GM23338 (cell line): ENCODE measurements around the gene STX7. TPM values are rescaled to one million over a fixed set of nuclear protein-coding genes. Genes with fewer than 3 reads are reported as not detected.

Experiments used
- ATAC-seq: fragments of 200-7000 bp; cut with Tn5 transposase; 3 replicates; pipeline ENCODE4 v1.9.1; 2020
- DNase-seq: peaks from one replicate; pipeline ENCODE4 v3.0.0-alpha.2; 2015; ENCODE audit warnings: low spot score
- H2AFZ ChIP-seq: fragments of 200-600 bp; sonication (generic); 2 replicates; pipeline ENCODE4 v1.8.0; 2016; ENCODE audit warnings: antibody characterized with exemption, mild to moderate bottlenecking, moderate library complexity
- H3F3A ChIP-seq: fragments of 200-600 bp; sonication (generic); replicated peaks from 2 replicates; pipeline ENCODE4 v1.8.0; 2017; ENCODE audit warnings: antibody characterized with exemption, mixed run types, low read depth
- H3K27ac ChIP-seq: fragments of 200-600 bp; sonication (generic); 2 replicates; pipeline ENCODE4 v1.6.1; 2016; ENCODE audit warnings: low read depth
- H3K27me3 ChIP-seq: fragments of 200-600 bp; sonication (generic); 2 replicates; pipeline ENCODE4 v1.8.0; 2016; ENCODE audit warnings: mild to moderate bottlenecking, mixed run types, moderate library complexity; ENCODE audit not compliant: insufficient read depth
- H3K36me3 ChIP-seq: fragments of 200-600 bp; sonication (generic); 2 replicates; pipeline ENCODE4 v1.8.0; 2016; ENCODE audit warnings: mild to moderate bottlenecking; ENCODE audit not compliant: insufficient read depth
- H3K4me1 ChIP-seq: fragments of 200-600 bp; sonication (generic); 2 replicates; pipeline ENCODE4 v1.8.0; 2016; ENCODE audit warnings: mild to moderate bottlenecking, moderate library complexity; ENCODE audit not compliant: insufficient read depth
- H3K4me2 ChIP-seq: fragments of 200-600 bp; sonication (generic); 2 replicates; pipeline ENCODE4 v1.7.1; 2017; ENCODE audit warnings: mixed run types
- H3K4me3 ChIP-seq: fragments of 200-600 bp; sonication (generic); 2 replicates; pipeline ENCODE4 v1.6.1; 2016; ENCODE audit warnings: mixed run types
- H3K79me2 ChIP-seq: fragments of 200-600 bp; sonication (generic); replicated peaks from 2 replicates; pipeline ENCODE4 v1.8.0; 2017; ENCODE audit warnings: mild to moderate bottlenecking; ENCODE audit not compliant: insufficient read depth
- H3K9me2 ChIP-seq: fragments of 200-600 bp; sonication (generic); 2 replicates; pipeline ENCODE4 v1.8.0; 2017; ENCODE audit not compliant: insufficient read depth
- H4K20me1 ChIP-seq: fragments of 200-600 bp; sonication (generic); replicated peaks from 2 replicates; pipeline ENCODE4 v1.8.0; 2017; ENCODE audit warnings: mild to moderate bottlenecking; ENCODE audit not compliant: insufficient read depth
- H3K27ac Mint-ChIP-seq: 2 replicates; pipeline ENCODE4 v1.8.0; 2020; ENCODE audit warnings: inconsistent platforms, mild to moderate bottlenecking, moderate library complexity, mixed read lengths
- H3K27me3 Mint-ChIP-seq: 3 replicates; pipeline ENCODE4 v1.8.0; 2022; ENCODE audit warnings: low read depth, mild to moderate bottlenecking, moderate library complexity, mixed read lengths, inconsistent platforms; ENCODE audit not compliant: insufficient read depth, poor library complexity
- H3K36me3 Mint-ChIP-seq: 3 replicates; pipeline ENCODE4 v1.8.0; 2021; ENCODE audit warnings: low read depth, mild to moderate bottlenecking, inconsistent platforms, moderate library complexity, mixed read lengths
- H3K4me1 Mint-ChIP-seq: 3 replicates; pipeline ENCODE4 v1.8.0; 2020; ENCODE audit warnings: mild to moderate bottlenecking, inconsistent platforms, mixed read lengths
- H3K4me3 Mint-ChIP-seq: 3 replicates; pipeline ENCODE4 v1.8.0; 2021; ENCODE audit warnings: moderate library complexity, mild to moderate bottlenecking, inconsistent platforms, mixed read lengths
- H3K9me3 Mint-ChIP-seq: 3 replicates; pipeline ENCODE4 v1.8.0; 2020; ENCODE audit warnings: moderate library complexity, mild to moderate bottlenecking, inconsistent platforms, mixed read lengths
- CREB1 ChIP-seq: fragments of 250-450 bp; sonication (Bioruptor Pico); IDR thresholded peaks from 2 replicates; pipeline ENCODE4 v1.5.0; 2020; ENCODE audit warnings: low read depth, mild to moderate bottlenecking, moderate library complexity
- EZH2 ChIP-seq: fragments of 200-600 bp; sonication (generic); IDR thresholded peaks from one replicate; pipeline ENCODE4 v1.8.0; 2017; ENCODE audit warnings: antibody characterized with exemption, mild to moderate bottlenecking, low read depth; ENCODE audit not compliant: unreplicated experiment
- EZH2phosphoT487 ChIP-seq: fragments of 200-600 bp; sonication (generic); IDR thresholded peaks from one replicate; pipeline ENCODE4 v1.8.1; 2018; ENCODE audit warnings: antibody characterized with exemption; ENCODE audit not compliant: unreplicated experiment
- NANOG ChIP-seq: IDR thresholded peaks from 2 replicates; pipeline ENCODE4 v1.6.1; 2016; ENCODE audit warnings: antibody characterized with exemption, borderline replicate concordance
- POLR2AphosphoS5 ChIP-seq: IDR thresholded peaks from 2 replicates; pipeline ENCODE4 v1.6.1; 2016; ENCODE audit warnings: antibody characterized with exemption, low read depth
- ZNF114 ChIP-seq: fragments of 250-450 bp; sonication (Bioruptor Pico); IDR thresholded peaks from 2 replicates; pipeline ENCODE4 v1.5.0; 2020; ENCODE audit warnings: mild to moderate bottlenecking, moderate library complexity
- ZNF331 ChIP-seq: fragments of 250-450 bp; sonication (Bioruptor Pico); IDR thresholded peaks from 2 replicates; pipeline ENCODE4 v1.5.0; 2020; ENCODE audit warnings: low read depth, mild to moderate bottlenecking, moderate library complexity
- polyA plus RNA-seq: library from polyadenylated mRNA; unstranded; fragments of >200 nt; fragmentation: Nextera tagmentation; extraction: Ambion mirVana; gene quantifications from 2 replicates; pipeline ENCODE4 v1.2.1, GENCODE V29; 2016
- total RNA-seq: library from RNA; depleted of rRNA; stranded (reverse); fragments of >200 nt; shearing (Covaris generic); gene quantifications from 2 replicates; pipeline ENCODE4 v1.2.3, GENCODE V29; 2014
- TF ChIP-seq, protein P1 (sequence below): fragments of 250-450 bp; sonication (Bioruptor Pico); IDR thresholded peaks from 2 replicates; pipeline ENCODE4 v1.5.0; 2020; ENCODE audit warnings: mild to moderate bottlenecking, moderate library complexity
- TF ChIP-seq, protein P2 (sequence below), 2 experiments: fragments of 200-600 bp in 1 of 2; sonication (generic) in 1 of 2; conservative IDR thresholded peaks; 2 replicates each; pipeline versions ENCODE4 v1.5.1 to v1.6.1; 2016 to 2017; ENCODE audit warnings: antibody characterized with exemption in 2 of 2, low read depth in 2 of 2, mild to moderate bottlenecking in 2 of 2, moderate library complexity in 1 of 2
- TF ChIP-seq, protein P3 (sequence below): IDR thresholded peaks from one replicate; pipeline ENCODE4 v1.6.1; 2018; ENCODE audit warnings: antibody characterized with exemption; ENCODE audit not compliant: unreplicated experiment
- TF ChIP-seq, protein P4 (sequence below): IDR thresholded peaks from 2 replicates; pipeline ENCODE4 v1.6.1; 2016; ENCODE audit warnings: antibody characterized with exemption

Gene STX7
- total and polyA plus RNA-seq, 2 experiments from 2014 or later: 22.4 to 28.8 TPM

DNA sequence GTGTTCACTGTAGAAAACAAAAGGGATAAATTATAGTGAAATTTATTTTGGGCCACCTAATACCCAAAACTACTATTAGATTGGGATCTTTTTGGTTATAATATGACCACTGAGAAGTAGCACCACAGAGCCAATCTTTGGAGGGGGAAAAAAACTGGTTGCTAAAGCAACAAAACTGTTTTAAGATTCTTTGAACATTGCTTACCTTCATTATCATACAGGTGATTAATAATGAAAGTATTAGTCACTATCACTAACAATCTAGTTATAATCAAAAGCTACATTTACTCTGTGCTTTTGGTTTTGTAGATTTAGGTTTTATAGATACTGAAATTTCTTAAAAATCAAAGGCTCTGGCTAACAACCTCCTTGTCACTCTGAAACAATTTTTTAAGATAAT is 31.7 kb downstream of the STX7 start (continued):
- TF ChIP-seq, protein P1, sequence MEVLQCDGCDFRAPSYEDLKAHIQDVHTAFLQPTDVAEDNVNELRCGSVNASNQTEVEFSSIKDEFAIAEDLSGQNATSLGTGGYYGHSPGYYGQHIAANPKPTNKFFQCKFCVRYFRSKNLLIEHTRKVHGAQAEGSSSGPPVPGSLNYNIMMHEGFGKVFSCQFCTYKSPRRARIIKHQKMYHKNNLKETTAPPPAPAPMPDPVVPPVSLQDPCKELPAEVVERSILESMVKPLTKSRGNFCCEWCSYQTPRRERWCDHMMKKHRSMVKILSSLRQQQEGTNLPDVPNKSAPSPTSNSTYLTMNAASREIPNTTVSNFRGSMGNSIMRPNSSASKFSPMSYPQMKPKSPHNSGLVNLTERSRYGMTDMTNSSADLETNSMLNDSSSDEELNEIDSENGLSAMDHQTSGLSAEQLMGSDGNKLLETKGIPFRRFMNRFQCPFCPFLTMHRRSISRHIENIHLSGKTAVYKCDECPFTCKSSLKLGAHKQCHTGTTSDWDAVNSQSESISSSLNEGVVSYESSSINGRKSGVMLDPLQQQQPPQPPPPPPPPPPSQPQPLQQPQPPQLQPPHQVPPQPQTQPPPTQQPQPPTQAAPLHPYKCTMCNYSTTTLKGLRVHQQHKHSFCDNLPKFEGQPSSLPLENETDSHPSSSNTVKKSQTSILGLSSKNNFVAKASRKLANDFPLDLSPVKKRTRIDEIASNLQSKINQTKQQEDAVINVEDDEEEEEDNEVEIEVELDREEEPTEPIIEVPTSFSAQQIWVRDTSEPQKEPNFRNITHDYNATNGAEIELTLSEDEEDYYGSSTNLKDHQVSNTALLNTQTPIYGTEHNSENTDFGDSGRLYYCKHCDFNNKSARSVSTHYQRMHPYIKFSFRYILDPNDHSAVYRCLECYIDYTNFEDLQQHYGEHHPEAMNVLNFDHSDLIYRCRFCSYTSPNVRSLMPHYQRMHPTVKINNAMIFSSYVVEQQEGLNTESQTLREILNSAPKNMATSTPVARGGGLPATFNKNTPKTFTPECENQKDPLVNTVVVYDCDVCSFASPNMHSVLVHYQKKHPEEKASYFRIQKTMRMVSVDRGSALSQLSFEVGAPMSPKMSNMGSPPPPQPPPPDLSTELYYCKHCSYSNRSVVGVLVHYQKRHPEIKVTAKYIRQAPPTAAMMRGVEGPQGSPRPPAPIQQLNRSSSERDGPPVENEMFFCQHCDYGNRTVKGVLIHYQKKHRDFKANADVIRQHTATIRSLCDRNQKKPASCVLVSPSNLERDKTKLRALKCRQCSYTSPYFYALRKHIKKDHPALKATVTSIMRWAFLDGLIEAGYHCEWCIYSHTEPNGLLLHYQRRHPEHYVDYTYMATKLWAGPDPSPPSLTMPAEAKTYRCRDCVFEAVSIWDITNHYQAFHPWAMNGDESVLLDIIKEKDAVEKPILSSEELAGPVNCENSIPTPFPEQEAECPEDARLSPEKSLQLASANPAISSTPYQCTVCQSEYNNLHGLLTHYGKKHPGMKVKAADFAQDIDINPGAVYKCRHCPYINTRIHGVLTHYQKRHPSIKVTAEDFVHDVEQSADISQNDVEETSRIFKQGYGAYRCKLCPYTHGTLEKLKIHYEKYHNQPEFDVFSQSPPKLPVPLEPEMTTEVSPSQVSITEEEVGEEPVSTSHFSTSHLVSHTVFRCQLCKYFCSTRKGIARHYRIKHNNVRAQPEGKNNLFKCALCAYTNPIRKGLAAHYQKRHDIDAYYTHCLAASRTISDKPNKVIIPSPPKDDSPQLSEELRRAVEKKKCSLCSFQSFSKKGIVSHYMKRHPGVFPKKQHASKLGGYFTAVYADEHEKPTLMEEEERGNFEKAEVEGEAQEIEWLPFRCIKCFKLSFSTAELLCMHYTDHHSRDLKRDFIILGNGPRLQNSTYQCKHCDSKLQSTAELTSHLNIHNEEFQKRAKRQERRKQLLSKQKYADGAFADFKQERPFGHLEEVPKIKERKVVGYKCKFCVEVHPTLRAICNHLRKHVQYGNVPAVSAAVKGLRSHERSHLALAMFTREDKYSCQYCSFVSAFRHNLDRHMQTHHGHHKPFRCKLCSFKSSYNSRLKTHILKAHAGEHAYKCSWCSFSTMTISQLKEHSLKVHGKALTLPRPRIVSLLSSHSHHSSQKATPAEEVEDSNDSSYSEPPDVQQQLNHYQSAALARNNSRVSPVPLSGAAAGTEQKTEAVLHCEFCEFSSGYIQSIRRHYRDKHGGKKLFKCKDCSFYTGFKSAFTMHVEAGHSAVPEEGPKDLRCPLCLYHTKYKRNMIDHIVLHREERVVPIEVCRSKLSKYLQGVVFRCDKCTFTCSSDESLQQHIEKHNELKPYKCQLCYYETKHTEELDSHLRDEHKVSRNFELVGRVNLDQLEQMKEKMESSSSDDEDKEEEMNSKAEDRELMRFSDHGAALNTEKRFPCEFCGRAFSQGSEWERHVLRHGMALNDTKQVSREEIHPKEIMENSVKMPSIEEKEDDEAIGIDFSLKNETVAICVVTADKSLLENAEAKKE (CRISPR knock-in tag): no peak

DNA sequence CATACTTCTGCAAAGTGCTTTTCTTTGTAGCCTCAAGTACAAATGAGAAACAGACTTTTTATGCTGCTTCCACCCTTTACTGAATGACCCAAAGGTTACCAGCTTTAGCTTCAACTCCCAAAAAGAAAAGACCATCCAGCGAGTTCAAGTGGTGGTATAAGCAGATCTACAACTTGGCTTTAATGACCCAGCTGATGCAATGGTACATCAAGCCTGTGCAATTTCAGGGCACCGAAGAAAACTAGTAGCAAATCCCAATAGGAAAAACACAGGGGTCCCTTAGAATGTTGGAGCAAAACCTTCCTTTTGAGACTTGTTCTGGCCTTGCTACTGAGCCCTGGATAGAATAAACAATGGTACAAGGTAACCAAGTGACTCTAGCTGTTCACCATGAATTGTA is 33.8 kb downstream of the STX7 start:
- no peaks in the 10 kb centered on the region for H3K27me3 Mint-ChIP-seq
- Histone ChIP-seq H3K9me2 (no peaks in the 10 kb centered on the region), H3K27ac (no peak overlapping the region), H3K4me3 (no peak overlapping the region), H2AFZ (no peak overlapping the region), H4K20me1 (0 out of 2 replicates have a peak, but pooled peaks cover 4% of the 10 kb centered on the region), H3K27me3 (no peaks in the 10 kb centered on the region), H3K36me3 (no peaks in the 10 kb centered on the region), H3F3A (no peaks in the 10 kb centered on the region), H3K79me2 (peaks cover 3% of the 10 kb centered on the region; the same call in 1 of the 2 replicates), H3K4me2 (no peak overlapping the region), H3K4me1 (no peaks in the 10 kb centered on the region)
- no peak for ATAC-seq
- H3K9me3 Mint-ChIP-seq: no peaks in the 10 kb centered on the region
- H3K4me1 Mint-ChIP-seq: no peaks in the 10 kb centered on the region
- no peak overlapping the region for H3K27ac Mint-ChIP-seq
- H3K4me3 Mint-ChIP-seq: no peak overlapping the region
- no peak for DNase-seq
- no peaks in the 10 kb centered on the region for H3K36me3 Mint-ChIP-seq
- TF ChIP-seq, protein P2, sequence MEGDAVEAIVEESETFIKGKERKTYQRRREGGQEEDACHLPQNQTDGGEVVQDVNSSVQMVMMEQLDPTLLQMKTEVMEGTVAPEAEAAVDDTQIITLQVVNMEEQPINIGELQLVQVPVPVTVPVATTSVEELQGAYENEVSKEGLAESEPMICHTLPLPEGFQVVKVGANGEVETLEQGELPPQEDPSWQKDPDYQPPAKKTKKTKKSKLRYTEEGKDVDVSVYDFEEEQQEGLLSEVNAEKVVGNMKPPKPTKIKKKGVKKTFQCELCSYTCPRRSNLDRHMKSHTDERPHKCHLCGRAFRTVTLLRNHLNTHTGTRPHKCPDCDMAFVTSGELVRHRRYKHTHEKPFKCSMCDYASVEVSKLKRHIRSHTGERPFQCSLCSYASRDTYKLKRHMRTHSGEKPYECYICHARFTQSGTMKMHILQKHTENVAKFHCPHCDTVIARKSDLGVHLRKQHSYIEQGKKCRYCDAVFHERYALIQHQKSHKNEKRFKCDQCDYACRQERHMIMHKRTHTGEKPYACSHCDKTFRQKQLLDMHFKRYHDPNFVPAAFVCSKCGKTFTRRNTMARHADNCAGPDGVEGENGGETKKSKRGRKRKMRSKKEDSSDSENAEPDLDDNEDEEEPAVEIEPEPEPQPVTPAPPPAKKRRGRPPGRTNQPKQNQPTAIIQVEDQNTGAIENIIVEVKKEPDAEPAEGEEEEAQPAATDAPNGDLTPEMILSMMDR (conservative IDR thresholded peaks at IDR 0.05; ENCODE audit: low read depth in 2 of 2): no peak
- no peak for TF ChIP-seq CREB1 (CRISPR knock-in tag)
- no peak for TF ChIP-seq ZNF331 (CRISPR knock-in tag)
- TF ChIP-seq NANOG: no peak
- TF ChIP-seq ZNF114 (CRISPR knock-in tag): no peak
- TF ChIP-seq EZH2: no peak
- no peak for TF ChIP-seq EZH2phosphoT487
- TF ChIP-seq, protein P3, sequence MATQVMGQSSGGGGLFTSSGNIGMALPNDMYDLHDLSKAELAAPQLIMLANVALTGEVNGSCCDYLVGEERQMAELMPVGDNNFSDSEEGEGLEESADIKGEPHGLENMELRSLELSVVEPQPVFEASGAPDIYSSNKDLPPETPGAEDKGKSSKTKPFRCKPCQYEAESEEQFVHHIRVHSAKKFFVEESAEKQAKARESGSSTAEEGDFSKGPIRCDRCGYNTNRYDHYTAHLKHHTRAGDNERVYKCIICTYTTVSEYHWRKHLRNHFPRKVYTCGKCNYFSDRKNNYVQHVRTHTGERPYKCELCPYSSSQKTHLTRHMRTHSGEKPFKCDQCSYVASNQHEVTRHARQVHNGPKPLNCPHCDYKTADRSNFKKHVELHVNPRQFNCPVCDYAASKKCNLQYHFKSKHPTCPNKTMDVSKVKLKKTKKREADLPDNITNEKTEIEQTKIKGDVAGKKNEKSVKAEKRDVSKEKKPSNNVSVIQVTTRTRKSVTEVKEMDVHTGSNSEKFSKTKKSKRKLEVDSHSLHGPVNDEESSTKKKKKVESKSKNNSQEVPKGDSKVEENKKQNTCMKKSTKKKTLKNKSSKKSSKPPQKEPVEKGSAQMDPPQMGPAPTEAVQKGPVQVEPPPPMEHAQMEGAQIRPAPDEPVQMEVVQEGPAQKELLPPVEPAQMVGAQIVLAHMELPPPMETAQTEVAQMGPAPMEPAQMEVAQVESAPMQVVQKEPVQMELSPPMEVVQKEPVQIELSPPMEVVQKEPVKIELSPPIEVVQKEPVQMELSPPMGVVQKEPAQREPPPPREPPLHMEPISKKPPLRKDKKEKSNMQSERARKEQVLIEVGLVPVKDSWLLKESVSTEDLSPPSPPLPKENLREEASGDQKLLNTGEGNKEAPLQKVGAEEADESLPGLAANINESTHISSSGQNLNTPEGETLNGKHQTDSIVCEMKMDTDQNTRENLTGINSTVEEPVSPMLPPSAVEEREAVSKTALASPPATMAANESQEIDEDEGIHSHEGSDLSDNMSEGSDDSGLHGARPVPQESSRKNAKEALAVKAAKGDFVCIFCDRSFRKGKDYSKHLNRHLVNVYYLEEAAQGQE: no peak
- TF ChIP-seq, protein P4, sequence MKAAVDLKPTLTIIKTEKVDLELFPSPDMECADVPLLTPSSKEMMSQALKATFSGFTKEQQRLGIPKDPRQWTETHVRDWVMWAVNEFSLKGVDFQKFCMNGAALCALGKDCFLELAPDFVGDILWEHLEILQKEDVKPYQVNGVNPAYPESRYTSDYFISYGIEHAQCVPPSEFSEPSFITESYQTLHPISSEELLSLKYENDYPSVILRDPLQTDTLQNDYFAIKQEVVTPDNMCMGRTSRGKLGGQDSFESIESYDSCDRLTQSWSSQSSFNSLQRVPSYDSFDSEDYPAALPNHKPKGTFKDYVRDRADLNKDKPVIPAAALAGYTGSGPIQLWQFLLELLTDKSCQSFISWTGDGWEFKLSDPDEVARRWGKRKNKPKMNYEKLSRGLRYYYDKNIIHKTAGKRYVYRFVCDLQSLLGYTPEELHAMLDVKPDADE: no peak
- TF ChIP-seq POLR2AphosphoS5: no peak
